GM21360 (cell line): ENCODE data around the gene NUDT1.
A peak's percentile ranks its signal among the peaks of the same experiment; 100 is the strongest.

Experiments used
- ATAC-seq: cut with Tn5 transposase; IDR thresholded peaks from one replicate; pipeline ENCODE4 v1.9.1; 2021; ENCODE audit warnings: mild to moderate bottlenecking, moderate library complexity; ENCODE audit not compliant: unreplicated experiment

Gene NUDT1

GRCh38 chr7:2204446-2204845, 37.6 kb upstream of the NUDT1 start:
- ATAC-seq, result no peak

DNA sequence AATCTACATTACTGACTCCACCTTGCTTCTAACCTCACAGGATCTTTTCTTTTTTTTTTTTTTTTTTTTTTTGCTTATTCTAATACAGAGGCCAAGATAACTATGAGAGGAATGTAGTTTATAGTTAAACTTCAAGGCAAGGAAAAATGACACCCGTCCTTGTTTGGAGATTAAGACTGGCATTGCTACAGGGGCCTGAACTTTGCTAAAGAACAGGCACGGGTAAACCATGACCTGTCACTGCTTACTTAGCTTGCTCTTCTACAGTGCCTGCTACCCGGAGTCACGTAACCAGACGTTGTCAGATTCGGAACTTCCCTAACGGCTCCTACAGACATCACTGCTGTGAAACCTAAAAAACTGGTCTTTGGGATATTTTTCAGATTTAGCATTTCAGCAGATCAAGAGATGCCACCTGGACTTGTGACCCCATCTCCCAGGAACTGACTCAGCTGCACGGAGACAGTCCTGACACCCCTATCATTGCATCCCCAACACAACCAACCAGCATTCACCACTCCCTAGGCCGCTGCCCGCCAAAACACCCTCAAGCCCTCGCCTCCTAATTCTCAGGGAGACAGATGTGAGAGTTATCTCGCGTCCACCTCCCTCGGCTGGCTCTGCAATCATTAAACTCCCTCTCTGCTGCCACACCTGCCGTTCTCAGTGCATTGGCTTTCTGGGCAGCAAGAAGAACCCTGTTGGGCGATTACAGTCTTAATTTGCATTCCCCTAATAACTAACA, 36.8 kb upstream of the NUDT1 start:
- ATAC-seq, result no peak

DNA sequence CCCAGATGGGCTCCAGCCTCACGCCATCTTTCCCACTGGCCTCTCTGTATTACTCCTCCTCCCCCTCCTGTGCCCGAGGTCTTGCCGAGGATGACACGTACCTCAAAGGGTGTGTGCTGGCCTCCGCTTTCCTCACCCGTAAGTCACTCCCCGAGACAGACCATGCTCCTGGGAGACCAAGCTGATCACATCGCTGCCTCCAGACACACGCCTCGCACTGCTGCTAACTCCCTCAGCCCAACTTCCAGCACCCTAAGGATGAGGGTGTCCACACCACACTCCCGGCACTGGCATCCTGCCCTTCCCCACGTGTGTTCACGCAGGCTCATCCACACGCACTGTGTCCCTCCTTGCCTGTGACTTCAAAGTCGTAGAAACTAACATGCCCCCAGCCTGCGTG, 33.3 kb upstream of the NUDT1 start:
- ATAC-seq, result no peak

GRCh38 chr7:2209146-2209960, 32.7 kb upstream of the NUDT1 start:
- ATAC-seq, result peak; percentile 49

DNA sequence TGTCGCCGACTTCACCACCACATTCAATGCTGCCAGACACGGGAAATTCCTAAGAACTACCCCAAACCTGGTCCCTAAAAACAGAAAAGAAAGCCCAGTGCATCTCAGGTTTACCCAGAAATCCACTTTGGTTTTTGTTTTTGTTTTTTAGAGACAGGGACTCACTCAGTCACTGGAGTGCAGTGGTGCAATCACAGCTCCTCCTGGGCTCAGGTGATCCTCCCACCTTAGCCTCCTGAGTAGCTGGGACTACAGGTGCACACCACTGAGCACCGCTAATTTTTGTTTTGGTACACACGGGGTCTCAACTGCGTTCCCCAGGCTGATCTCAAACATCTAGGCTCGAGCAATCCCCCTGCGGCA, 32.1 kb upstream of the NUDT1 start:
- ATAC-seq, result no peak

- ATAC-seq, result no peak
These were observed 31.3 kb upstream of the NUDT1 start for GRCh38 chr7:2210551-2211258.

DNA sequence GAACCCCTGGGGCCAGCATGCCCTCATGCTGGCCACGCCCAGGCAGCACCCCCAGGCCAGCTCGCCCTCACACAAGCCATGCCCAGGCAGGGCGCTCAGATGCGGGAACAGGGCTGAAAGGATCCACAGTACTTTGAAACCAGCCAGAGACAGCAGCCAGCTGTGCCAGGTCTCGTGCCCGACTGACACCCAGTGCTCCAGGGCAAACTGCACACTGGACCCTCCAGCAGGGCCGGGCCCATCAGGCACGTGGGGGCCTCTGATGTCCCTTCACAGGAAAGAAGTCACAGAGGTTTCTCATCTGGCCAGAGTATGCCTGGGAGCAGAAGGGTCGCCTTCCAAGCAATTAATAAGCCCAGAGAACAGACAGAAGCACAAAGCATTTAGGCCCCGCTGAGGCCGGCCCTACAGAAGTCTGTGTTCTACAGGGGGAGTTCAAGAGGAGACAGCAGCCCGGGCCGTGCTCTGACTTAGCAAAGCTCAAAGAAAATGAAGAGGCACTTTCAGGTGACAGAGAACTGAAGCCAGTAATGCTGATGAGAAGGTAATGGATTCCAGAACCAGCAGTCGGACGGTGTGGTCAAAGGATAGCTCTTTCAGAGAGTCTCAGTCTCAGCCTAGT, 30.7 kb upstream of the NUDT1 start:
- ATAC-seq, result no peak

DNA sequence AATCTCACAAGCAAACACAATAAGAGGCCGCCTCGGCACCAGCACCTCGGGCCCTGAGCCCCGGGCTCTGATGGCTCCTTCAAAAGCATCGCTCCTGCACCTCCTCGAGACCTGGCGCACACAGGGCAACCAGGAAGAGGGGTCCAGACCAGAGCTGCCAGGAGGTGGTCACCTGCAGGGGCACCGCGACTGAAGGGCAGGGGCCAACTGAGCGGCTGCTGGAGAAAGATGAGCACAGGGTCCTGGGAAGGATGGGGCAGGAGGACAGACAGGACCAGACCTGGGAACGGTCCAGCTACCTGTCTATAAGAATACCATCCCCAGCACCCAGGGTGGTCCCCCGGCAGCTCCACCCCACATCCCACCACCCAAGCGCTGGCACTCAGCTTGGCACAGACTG, 30.1 kb upstream of the NUDT1 start:
- ATAC-seq, result no peak

DNA sequence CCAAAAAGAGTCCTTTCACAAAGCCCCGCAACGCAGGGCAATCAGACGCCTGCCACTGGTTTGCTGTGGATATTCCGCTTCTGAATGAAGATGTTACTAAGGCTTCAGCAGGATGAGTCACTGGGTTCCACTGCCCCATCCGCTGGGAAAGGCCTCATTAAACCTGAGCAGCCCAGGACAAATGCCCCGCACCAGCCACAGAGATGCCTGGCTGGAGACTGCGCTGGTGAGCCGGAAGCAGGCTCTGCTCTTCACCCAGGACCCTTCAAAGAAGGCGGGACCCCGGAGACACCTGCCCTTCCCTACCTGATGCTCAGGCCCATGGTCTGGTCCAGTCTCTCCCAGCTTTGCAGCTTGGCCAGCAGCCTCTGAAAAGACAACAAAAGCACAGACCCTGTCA, 29.1 kb upstream of the NUDT1 start:
- no peak for ATAC-seq

DNA sequence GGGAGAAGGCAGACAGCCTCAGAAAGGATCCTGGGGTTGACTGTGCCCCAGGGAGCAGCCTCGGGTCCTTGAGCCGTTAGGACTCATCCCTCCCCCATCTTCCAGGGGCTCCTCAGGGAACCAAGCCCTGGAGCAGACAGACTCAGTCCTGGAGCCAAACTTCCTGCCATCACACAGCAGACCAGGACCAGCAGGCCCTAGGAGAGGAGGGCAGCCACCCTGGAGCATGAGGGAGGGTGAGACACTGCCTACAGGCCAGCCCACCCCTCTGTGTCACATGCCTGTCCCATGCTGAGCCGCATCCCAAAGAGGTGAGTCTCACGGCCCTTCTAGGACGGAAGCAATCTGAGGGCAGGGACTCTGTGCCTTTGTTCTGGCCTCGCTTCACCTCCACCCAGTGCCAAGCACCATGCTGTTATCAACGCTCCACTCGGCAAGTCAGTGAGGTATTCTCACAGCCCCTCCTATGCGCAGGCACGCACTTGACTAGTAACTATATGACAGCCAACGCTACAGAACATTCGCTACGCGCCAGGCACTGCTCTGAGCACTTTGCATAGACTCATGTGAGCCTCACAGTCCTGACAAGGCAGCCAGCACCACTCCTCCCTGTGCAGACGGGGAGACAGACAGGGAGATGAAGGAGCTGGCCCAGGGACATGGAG, 28.3 kb upstream of the NUDT1 start:
- no peak for ATAC-seq

- ATAC-seq, result no peak
These were observed 27.4 kb upstream of the NUDT1 start for GRCh38 chr7:2214636-2215035.

DNA sequence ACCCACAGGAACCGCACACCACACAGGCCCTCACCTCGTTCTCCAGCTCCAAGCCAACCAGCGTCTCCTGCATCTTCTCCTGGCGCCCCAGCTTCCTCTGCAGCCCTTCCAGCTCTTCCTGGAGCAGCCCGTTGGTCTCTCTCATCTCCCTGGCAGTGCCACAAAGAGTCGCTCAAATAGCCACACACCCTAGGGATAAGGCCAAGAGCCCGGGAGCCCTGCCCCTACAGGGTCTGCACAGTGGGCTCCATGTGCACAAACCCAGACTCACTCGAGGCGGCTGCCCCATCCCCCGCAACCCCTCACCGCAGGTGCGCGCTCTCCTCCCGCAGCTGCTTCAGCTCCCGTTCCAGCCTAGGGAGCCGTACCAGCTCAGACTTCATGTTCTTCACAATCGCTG, 26.2 kb upstream of the NUDT1 start:
- ATAC-seq, result no peak

- ATAC-seq, result no peak
These were observed 24.8 kb upstream of the NUDT1 start for GRCh38 chr7:2217206-2217605.

DNA sequence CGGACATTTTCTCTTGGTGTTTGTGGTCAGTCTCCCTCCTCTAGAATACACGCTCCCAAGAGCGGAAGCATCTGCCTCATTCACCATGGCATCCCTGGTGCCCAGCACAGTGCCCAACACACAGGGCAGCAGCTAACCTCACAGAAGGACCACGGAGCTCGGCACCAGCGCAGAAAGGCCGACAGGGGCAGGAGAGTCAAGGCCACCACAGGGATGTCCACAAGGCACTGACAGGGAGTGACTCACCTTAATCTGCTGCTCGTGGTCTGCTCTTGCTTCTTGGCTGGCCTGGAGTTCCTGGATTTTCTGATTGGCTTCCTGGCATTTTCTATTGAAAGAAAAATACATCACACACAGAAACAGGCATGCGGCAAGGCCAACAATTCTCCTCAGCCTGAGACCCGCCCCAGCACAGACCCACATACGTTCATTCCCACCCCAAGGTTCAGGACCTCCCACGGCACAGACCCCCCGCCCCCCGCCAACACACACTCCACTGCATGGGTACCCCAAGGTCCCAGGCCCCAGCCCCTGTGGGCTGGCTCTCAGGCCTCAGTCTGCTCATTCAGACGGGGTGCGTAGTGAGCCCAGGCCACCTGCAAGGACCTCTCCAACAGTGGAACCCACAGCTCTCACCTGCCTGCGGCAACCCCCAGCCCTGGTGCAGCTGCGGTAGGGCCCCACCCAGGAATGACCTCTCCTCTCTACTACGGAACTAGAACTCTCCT, 24.1 kb upstream of the NUDT1 start:
- no peak for ATAC-seq

DNA sequence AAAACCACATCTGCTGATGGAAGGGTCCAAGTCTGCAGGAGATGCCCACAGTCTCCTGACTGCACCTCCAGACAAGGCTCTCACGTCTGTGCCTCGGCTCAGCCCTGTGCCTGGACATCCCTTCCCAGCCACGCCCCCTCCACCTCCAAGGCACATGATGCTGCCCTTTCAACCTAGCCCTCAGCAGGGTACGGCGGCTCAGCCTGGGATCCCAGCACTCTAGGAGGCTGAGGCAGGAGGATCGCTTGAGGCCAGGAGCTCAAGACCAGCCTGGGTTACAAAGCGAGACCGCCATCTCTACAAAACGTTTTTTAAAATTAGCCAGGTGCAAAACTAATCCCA, 23.6 kb upstream of the NUDT1 start:
- no peak for ATAC-seq

GRCh38 chr7:2219136-2219535, 22.9 kb upstream of the NUDT1 start:
- no peak for ATAC-seq

GRCh38 chr7:2219606-2220005, 22.4 kb upstream of the NUDT1 start:
- no peak for ATAC-seq

GRCh38 chr7:2220030-2220429, 22.0 kb upstream of the NUDT1 start:
- ATAC-seq, result no peak

DNA sequence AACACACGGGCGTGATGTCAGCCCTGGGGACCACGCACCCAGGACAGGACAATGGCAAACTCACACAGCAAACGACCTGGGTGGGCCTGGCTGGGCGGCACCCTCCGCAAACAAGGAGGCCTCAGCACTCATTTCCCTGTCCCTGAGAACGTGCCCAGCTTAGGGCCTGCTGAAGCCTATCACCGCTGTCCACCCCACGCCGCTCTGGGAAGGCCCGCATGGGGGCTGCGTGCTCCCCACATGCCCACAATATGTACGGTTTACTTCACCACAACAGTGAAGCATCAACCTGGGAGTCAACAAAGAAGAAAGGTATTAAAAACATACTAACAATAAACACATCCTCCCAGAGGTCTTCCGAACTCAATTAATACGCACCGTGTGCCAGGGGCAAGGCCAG, 21.5 kb upstream of the NUDT1 start:
- no peak for ATAC-seq

DNA sequence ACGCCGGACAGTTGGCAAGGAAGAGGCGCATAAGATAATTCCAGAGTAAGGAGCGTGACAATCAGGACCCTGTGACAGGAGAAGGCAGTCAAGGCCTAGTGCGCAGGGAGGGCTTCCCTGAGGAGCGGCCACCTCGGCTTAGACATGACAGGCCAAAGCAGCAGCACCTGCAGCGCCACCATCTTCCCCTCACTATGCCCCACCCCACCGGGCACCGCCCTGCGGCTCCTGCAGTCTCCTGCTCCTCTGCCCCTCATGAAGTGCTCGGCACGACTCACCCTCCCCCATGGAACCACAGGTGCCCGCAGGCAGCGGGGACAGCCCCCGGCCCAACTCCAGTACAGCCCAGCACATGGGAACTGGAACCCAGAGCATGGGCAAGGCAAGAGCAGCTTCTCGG, 21.1 kb upstream of the NUDT1 start:
- ATAC-seq, result no peak
